ENCODE results near the gene MRAP2. TPM values are rescaled to one million over a fixed set of nuclear protein-coding genes. Genes with fewer than 3 reads are reported as not detected.

MRAP2 gene
- polyA plus RNA-seq, 3 donors: not detected

DNA sequence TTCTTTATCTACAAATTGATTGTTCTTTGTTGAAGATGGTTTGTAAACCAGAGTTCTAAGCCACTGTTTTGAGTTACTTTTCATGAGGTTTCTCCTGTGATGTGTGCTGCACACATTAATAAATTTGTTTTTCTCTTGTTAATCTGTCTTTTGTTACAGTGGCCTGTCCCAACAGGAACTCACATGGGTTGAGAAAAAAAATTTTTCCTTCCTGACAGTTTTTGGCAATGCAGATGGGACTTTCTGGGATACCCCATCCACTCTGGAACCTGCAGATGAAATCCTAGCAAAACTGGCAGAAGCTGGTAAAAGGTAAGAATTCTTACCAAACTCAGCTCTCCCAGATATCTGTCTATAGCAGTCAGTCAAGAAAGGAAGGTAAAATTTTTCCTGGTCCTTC, 105.7 kb downstream of the MRAP2 start:
- H3K27ac Mint-ChIP-seq: no peak overlapping the region
- no peak overlapping the region for H3K27ac ChIP-seq (ENCODE audit: low read depth in 1 of 2, low read length in 2 of 2)
- H3K9me3 ChIP-seq (replicated peaks in 1 of 2; ENCODE audit: control insufficient read depth in 1 of 2, insufficient read depth in 1 of 2, low read length in 2 of 2): peaks cover 2 to 3% of the 10 kb centered on the region in 2 donors
- H3K36me3 Mint-ChIP-seq: peaks cover 51% of the 10 kb centered on the region in 2 donors
- no peaks in the 10 kb centered on the region for H3K27me3 ChIP-seq (ENCODE audit: control insufficient read depth in 2 of 2, insufficient read depth in 2 of 2, low read length in 2 of 2)
- TF ChIP-seq, protein P1, sequence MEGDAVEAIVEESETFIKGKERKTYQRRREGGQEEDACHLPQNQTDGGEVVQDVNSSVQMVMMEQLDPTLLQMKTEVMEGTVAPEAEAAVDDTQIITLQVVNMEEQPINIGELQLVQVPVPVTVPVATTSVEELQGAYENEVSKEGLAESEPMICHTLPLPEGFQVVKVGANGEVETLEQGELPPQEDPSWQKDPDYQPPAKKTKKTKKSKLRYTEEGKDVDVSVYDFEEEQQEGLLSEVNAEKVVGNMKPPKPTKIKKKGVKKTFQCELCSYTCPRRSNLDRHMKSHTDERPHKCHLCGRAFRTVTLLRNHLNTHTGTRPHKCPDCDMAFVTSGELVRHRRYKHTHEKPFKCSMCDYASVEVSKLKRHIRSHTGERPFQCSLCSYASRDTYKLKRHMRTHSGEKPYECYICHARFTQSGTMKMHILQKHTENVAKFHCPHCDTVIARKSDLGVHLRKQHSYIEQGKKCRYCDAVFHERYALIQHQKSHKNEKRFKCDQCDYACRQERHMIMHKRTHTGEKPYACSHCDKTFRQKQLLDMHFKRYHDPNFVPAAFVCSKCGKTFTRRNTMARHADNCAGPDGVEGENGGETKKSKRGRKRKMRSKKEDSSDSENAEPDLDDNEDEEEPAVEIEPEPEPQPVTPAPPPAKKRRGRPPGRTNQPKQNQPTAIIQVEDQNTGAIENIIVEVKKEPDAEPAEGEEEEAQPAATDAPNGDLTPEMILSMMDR (IDR thresholded peaks at IDR 0.05): no peak
- no peaks in the 10 kb centered on the region for H3K4me1 ChIP-seq (ENCODE audit: control insufficient read depth in 1 of 2, insufficient read depth in 2 of 2, low read length in 2 of 2)
- peaks cover 3 to 45% of the 10 kb centered on the region in 2 donors for H3K36me3 ChIP-seq (replicated peaks in 1 of 2; ENCODE audit: control insufficient read depth in 1 of 2, insufficient read depth in 2 of 2, low read length in 2 of 2)
- H3K79me2 ChIP-seq (ENCODE audit: insufficient read depth, low read length): no peaks in the 10 kb centered on the region
- no peaks in the 10 kb centered on the region for H4K20me1 ChIP-seq (ENCODE audit: insufficient read depth, low read length)
- H3K4me3 ChIP-seq (replicated peaks in 1 of 3; ENCODE audit: low read depth in 2 of 3, low read length in 3 of 3): no peak overlapping the region
- H3K9ac ChIP-seq (ENCODE audit: insufficient read depth, low read length, poor library complexity, severe bottlenecking): no peak overlapping the region
- H3K4me2 ChIP-seq (replicated peaks; ENCODE audit: extremely low read depth, low read length, poor library complexity, severe bottlenecking): no peak overlapping the region
- no peaks in the 10 kb centered on the region for H3K27me3 Mint-ChIP-seq (ENCODE audit: low read depth in 3 of 3)
- H3K4me3 Mint-ChIP-seq: no peak overlapping the region
- H3K9me3 Mint-ChIP-seq: peaks cover 0 to 7% (median 3%) of the 10 kb centered on the region in 7 donors
- DNase-seq: no peak
- intact Hi-C loops (cut with micrococcal nuclease): no loop called here
- no peaks in the 10 kb centered on the region for H3K4me1 Mint-ChIP-seq
- no peak overlapping the region for H2AFZ ChIP-seq (ENCODE audit: insufficient read depth, low read depth, low read length, poor library complexity, severe bottlenecking)

Other genes with a start within 250 kb of the MRAP2 start
- not detected for gene RIPPLY2, start 180.4 kb upstream of the MRAP2 start, polyA plus RNA-seq
- gene CYB5R4, start 174.1 kb upstream of the MRAP2 start, polyA plus RNA-seq: 100 to 1,000 TPM in 2 of 3 donors, 10 to 100 TPM in 1; 30.5 to 120 (median 116) TPM
- gene CEP162, start 193.9 kb downstream of the MRAP2 start, polyA plus RNA-seq: 1 to 10 TPM; 1.5 to 2.7 (median 1.6) TPM

Measured in CD14-positive monocyte (primary cell).